Raji (cell line): ENCODE results near the gene GDI1.
A peak's percentile ranks its signal among the peaks of the same experiment; 100 is the strongest.

Experiments used
- POLR2A ChIP-seq: IDR thresholded peaks from 2 replicates; pipeline ENCODE4 v1.6.1; 2011; ENCODE audit warnings: low read depth, low read length, control low read depth; ENCODE audit not compliant: insufficient read depth

The GDI1 gene

GRCh38 chrX:154478728-154479622, 42.0 kb downstream of the GDI1 start, which contains the start of gene LAGE3:
Gene LAGE3, minus strand, starts transcription at chrX:154479281. Its CDS starts 366 bp downstream, at chrX:154478915.
- TF ChIP-seq POLR2A, result peak; percentile 65

DNA sequence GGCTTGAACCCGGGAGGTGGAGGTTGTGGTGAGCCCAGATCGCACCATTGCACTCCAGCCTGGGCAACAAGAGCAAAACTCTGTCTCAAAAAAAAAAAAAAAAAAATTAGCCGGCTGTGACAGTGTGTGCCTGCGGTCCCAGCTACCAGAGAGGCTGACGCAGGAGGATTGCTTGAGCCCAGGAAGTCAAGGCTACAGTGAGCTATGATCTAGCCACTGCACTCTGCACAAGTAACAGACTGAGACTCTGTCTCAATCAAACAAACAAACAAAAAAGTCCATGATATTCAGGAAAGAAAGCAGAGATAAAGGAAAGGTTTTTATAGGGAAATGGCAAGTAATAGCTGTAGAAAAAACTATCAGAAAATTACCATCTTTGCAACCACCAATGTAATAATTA, 44.2 kb downstream of the GDI1 start:
- TF ChIP-seq POLR2A, result no peak

- TF ChIP-seq POLR2A, result no peak
Observed at GRCh38 chrX:154481911-154482601, 45.1 kb downstream of the GDI1 start.

GRCh38 chrX:154482786-154483185, 45.8 kb downstream of the GDI1 start:
- TF ChIP-seq POLR2A, result no peak

DNA sequence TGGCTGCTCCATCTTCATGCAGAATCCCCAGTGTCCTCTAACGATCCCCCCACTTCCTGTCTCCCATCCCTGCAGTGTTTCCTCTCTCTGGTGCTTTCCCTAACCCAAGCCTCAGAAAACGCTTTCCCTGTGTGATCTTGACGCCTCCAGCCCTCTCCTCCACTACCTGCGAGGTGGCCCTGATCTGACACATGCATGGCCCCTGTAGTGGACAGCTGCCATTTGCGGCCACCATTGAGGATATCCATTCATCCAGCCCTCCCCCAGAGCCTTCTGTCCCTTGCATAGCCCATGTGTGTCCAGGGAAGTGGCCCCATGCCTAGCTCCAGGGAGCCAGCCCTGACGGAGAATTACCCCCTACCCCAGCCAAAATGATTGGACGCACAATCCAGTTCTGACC, 46.4 kb downstream of the GDI1 start:
- TF ChIP-seq POLR2A, result 0 out of 2 replicates have a peak, but pooled peaks have one; percentile 26

DNA sequence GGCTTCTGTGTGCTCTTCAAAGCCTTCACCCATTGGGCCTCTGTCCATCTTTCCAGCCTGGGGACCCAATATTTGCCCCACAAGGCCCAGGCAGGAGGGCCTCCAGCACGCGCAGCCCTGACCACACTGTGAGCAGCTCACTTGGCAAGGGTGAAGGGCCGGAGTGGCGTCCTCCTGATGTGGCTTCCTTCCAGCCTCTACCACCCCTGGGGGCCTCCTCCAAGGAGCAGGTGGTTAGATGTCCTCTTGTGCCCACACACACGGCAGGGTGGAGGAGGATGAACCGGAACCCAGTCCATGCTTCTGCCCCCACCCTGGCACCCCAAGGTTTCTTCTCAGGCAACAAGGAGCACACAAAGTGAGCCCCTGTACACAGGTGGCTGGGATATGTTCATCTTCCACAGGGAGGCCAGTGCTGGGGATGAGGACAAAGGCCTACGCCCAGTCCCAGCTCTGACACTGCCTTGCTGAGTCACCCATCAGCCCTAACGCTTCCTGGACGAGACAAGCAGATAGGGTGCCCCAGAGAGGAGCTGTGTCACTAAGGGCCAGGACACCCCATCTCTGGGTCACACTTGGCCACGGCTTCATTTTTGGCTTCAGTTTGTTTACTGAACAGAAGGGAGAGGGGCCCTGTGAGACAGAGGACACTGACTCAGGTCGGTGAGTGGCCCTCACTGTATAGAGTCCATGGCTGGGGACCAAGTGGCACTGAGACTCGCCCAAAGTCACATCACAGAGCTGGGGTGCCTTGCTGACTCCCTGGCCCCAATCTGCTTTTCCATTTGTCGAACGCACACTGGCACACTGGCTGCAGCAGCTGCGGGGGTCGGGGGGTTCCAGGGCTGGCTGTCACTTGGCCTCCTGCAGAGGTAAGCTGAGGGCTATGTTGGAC, 47.5 kb downstream of the GDI1 start:
- TF ChIP-seq POLR2A, result no peak

- no peak for TF ChIP-seq POLR2A
Observed at GRCh38 chrX:154485150-154486051, 48.4 kb downstream of the GDI1 start.

GRCh38 chrX:154486052-154486395, 49.1 kb downstream of the GDI1 start:
- TF ChIP-seq POLR2A, result no peak

- peak; percentile 60 for TF ChIP-seq POLR2A
Observed at GRCh38 chrX:154486396-154487207, 49.6 kb downstream of the GDI1 start, which contains the start of gene UBL4A. Gene UBL4A, minus strand, starts transcription at chrX:154486615. Its CDS starts 31 bp downstream, at chrX:154486584.

- TF ChIP-seq POLR2A, result no peak
Observed at GRCh38 chrX:154487518-154488290, 50.8 kb downstream of the GDI1 start.

DNA sequence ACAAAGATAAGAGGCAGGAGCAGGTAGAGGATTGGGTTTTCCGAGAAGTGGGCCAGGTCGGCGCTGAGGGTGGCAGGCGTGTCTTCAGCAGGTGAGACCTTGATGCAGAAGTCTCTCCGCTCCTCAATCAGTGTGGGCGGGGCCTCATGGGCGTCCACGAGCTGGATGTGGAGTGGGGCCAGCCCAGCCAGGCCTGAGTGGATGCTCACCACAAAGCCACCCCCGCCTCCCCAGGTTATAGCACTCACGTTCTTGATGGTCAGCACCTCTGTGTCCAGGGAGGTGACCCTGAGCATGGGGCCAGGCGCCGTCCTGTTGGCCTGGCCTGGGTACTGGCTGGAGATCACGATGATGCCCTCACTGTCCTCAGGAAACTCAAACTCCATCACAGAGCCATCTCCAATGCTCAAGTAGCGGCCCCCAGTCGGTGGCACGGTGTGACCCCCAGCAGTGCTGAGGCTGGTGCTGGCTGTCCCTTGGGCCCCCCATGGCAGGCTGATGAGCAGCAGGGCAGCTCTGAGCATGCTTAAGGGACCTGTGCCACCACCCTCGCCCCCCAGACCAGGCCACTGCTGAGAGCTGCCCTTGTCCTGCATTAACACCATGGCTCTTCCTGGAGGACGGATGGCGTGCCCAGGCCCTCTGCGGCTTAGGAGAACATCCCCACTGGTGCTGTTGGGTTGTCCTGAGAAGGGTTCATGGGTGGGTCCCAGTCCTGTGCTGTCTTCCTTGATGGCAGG, 51.6 kb downstream of the GDI1 start:
- no peak for TF ChIP-seq POLR2A

GRCh38 chrX:154489182-154489581, 52.2 kb downstream of the GDI1 start:
- TF ChIP-seq POLR2A, result no peak
